HCT116 (cell line): ENCODE data around the gene SPTBN1.
A peak's percentile ranks its signal among the peaks of the same experiment; 100 is the strongest.

Experiments
- CBX3 ChIP-seq: IDR thresholded peaks from 2 replicates; pipeline ENCODE4 v1.6.1; 2012; ENCODE audit warnings: low read depth
- CEBPB ChIP-seq: IDR thresholded peaks from 2 replicates; pipeline ENCODE4 v1.6.1; 2012; ENCODE audit warnings: low read depth
- EGR1 ChIP-seq: IDR thresholded peaks from 2 replicates; pipeline ENCODE4 v1.6.1; 2012; ENCODE audit warnings: low read depth
- EZH2 ChIP-seq: fragments of 200-600 bp; sonication (generic); IDR thresholded peaks from 2 replicates; pipeline ENCODE4 v1.6.1; 2017; ENCODE audit warnings: antibody characterized with exemption, mixed run types
- POLR2A ChIP-seq: IDR thresholded peaks from 2 replicates; pipeline ENCODE4 v1.7.0; 2011; ENCODE audit warnings: borderline replicate concordance; ENCODE audit not compliant: insufficient read depth, insufficient read length; ENCODE audit errors: extremely low read depth
- POLR2AphosphoS5 ChIP-seq: IDR thresholded peaks from 2 replicates; pipeline ENCODE4 v1.6.1; 2011; ENCODE audit warnings: mild to moderate bottlenecking, low read depth, low read length, moderate library complexity
- TCF7L2 ChIP-seq: IDR thresholded peaks from 2 replicates; pipeline ENCODE4 v1.7.0; 2011; ENCODE audit warnings: borderline replicate concordance, inconsistent platforms; ENCODE audit not compliant: insufficient read depth, insufficient read length; ENCODE audit errors: extremely low read depth
- ZFX ChIP-seq: fragments of 450-650 bp; IDR thresholded peaks from 2 replicates; pipeline ENCODE4 v1.6.1; 2017
- TF ChIP-seq, protein P1 (sequence below), 3 experiments: fragments of 200-600 bp in 1 of 3; sonication (generic) in 1 of 3; IDR thresholded peaks in 2 of 3; conservative IDR thresholded peaks in 1 of 3; 2 replicates each; pipeline ENCODE4 v1.5.1; 2012 to 2017; ENCODE audit warnings: low read depth in 2 of 3, low read length in 2 of 3, antibody characterized with exemption in 1 of 3, borderline replicate concordance in 1 of 3, control low read depth in 1 of 3, mild to moderate bottlenecking in 1 of 3, mixed read lengths in 1 of 3, mixed run types in 1 of 3, moderate library complexity in 1 of 3; ENCODE audit not compliant: insufficient read depth in 1 of 3
- TF ChIP-seq, protein P2 (sequence below): IDR thresholded peaks from 2 replicates; pipeline ENCODE4 v1.6.1; 2012

GRCh38 chr2:54457323-54458023 is 1.3 kb downstream of the SPTBN1 start:
- TF ChIP-seq CBX3 = no peak
- TF ChIP-seq TCF7L2 = peak; percentile 40
- TF ChIP-seq EZH2 = no peak
- TF ChIP-seq EGR1 = no peak
- TF ChIP-seq CEBPB = no peak
- TF ChIP-seq, protein P1, sequence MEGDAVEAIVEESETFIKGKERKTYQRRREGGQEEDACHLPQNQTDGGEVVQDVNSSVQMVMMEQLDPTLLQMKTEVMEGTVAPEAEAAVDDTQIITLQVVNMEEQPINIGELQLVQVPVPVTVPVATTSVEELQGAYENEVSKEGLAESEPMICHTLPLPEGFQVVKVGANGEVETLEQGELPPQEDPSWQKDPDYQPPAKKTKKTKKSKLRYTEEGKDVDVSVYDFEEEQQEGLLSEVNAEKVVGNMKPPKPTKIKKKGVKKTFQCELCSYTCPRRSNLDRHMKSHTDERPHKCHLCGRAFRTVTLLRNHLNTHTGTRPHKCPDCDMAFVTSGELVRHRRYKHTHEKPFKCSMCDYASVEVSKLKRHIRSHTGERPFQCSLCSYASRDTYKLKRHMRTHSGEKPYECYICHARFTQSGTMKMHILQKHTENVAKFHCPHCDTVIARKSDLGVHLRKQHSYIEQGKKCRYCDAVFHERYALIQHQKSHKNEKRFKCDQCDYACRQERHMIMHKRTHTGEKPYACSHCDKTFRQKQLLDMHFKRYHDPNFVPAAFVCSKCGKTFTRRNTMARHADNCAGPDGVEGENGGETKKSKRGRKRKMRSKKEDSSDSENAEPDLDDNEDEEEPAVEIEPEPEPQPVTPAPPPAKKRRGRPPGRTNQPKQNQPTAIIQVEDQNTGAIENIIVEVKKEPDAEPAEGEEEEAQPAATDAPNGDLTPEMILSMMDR (IDR thresholded peaks at IDR 0.05 in 2 of 3, conservative IDR thresholded peaks at IDR 0.05 in 1 of 3; ENCODE audit: borderline replicate concordance in 1 of 3, insufficient read depth in 1 of 3, low read depth in 2 of 3, low read length in 2 of 3) = no peak
- no peak for TF ChIP-seq POLR2AphosphoS5
- TF ChIP-seq POLR2A = no peak
- TF ChIP-seq, protein P2, sequence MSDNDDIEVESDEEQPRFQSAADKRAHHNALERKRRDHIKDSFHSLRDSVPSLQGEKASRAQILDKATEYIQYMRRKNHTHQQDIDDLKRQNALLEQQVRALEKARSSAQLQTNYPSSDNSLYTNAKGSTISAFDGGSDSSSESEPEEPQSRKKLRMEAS = no peak
- no peak; the same call in 1 of the 2 replicates for TF ChIP-seq ZFX
